Measurements from ENCODE around the gene LAIR1. TPM values are rescaled to one million over a fixed set of nuclear protein-coding genes. Genes with fewer than 3 reads are reported as not detected.
"Not testable (repeated sequence)": the region's sequence is repeated elsewhere in the genome, so short reads cannot be mapped to it uniquely, and the experiment has no call there.

The LAIR1 gene
- polyA plus RNA-seq, 1 donor (not counting 4 experiments of a cell fraction or from before 2014, with no cell fraction given), result not detected

- H3K4me1 ChIP-seq (ENCODE audit: control insufficient read depth, extremely low read depth, insufficient read depth, low read length), result no peaks in the 10 kb centered on the region
- no peaks in the 10 kb centered on the region for H3K9me1 ChIP-seq (ENCODE audit: control insufficient read depth, extremely low read depth, insufficient read depth, low read length)
- FAIRE-seq (no peak), DNase-seq (ENCODE audit: low read depth, low spot score) (no peak)
- no peaks in the 10 kb centered on the region for H3K9me3 ChIP-seq (ENCODE audit: control insufficient read depth, low read depth, low read length)
- dilution Hi-C loops (cut with MboI; ENCODE audit: extremely low pct_ligation_motif_present, low sequenced_read_pairs), result no loop called here
- H3K27ac ChIP-seq (ENCODE audit: control insufficient read depth, insufficient read depth, low read length), result no peak overlapping the region
- no peaks in the 10 kb centered on the region for H3K79me2 ChIP-seq (ENCODE audit: control insufficient read depth, insufficient read depth, low read length)
- H3K27me3 ChIP-seq (ENCODE audit: control insufficient read depth, extremely low read depth, insufficient read depth, low read length), result no peaks in the 10 kb centered on the region
- no peak overlapping the region for H3K4me3 ChIP-seq (ENCODE audit: control insufficient read depth in 2 of 3, extremely low read depth in 1 of 3, insufficient read depth in 2 of 3, low read depth in 1 of 3, low read length in 3 of 3)
- H4K20me1 ChIP-seq (ENCODE audit: control insufficient read depth, extremely low read depth, insufficient read depth, low read length), result no peaks in the 10 kb centered on the region
- no peak overlapping the region for H3K9ac ChIP-seq (ENCODE audit: control insufficient read depth, extremely low read depth, insufficient read depth, low read length)
- no peak for TF ChIP-seq CTCF (optimal IDR thresholded peaks at IDR 0.05 in 1 of 3, IDR thresholded peaks at IDR 0.05 in 1 of 3, conservative IDR thresholded peaks at IDR 0.05 in 1 of 3; ENCODE audit: extremely low read depth in 1 of 3, insufficient read depth in 2 of 3, low read length in 3 of 3)
- no peak for TF ChIP-seq EZH2 (IDR thresholded peaks at IDR 0.05; ENCODE audit: low read length)
- H3K4me2 ChIP-seq (ENCODE audit: control insufficient read depth, extremely low read depth, insufficient read depth, low read depth, low read length), result no peak overlapping the region
- no peaks in the 10 kb centered on the region for H3K36me3 ChIP-seq (ENCODE audit: control insufficient read depth in 2 of 2, extremely low read depth in 1 of 2, insufficient read depth in 2 of 2, low read length in 2 of 2)
- H2AFZ ChIP-seq (ENCODE audit: control insufficient read depth, low read length), result no peak overlapping the region
These were observed 33.1 kb downstream of the LAIR1 start for GRCh38 chr19:54331626-54332025.

DNA sequence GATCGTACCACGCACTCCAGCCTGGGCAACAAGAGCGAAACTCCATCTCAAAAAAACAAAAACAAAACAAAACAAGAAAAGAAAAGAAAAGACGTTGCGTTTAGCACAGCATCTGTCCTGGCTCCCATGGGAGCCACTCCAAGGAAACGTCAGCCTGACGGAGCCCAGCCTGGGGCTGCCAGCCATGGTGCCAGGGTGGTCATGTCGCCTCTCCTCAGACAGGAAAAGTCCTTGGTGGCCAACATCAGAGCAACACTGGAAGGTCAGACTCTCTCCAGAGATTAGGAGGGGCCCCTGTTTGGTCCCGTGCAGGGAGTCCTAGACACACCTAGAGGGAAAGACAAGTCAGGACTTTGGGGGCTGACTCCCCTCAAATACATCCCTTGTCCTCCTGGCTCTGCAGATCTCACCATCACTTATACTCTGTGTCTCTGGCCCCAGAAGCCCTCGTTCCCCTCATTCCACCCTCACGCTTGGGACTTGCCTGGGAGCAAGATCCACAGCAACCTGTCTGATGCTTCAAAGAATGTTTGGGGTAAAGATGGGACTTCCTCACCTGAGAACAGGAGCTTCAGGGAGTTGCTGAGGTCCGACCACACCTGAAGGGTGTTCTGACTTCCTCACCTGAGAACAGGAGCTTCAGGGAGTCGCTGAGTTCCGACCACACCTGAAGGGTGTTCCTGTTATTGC lies 35.1 kb downstream of the LAIR1 start:
- no peak for FAIRE-seq
- no peak overlapping the region for H3K4me3 ChIP-seq (ENCODE audit: control insufficient read depth in 2 of 3, extremely low read depth in 1 of 3, insufficient read depth in 2 of 3, low read depth in 1 of 3, low read length in 3 of 3)
- no peaks in the 10 kb centered on the region for H3K9me1 ChIP-seq (ENCODE audit: control insufficient read depth, extremely low read depth, insufficient read depth, low read length)
- no peak overlapping the region for H3K9ac ChIP-seq (ENCODE audit: control insufficient read depth, extremely low read depth, insufficient read depth, low read length)
- no peaks in the 10 kb centered on the region for H3K27me3 ChIP-seq (ENCODE audit: control insufficient read depth, extremely low read depth, insufficient read depth, low read length)
- no peaks in the 10 kb centered on the region for H3K79me2 ChIP-seq (ENCODE audit: control insufficient read depth, insufficient read depth, low read length)
- H3K27ac ChIP-seq (ENCODE audit: control insufficient read depth, insufficient read depth, low read length), result no peak overlapping the region
- no peak for DNase-seq (ENCODE audit: low read depth, low spot score)
- no peaks in the 10 kb centered on the region for H3K4me1 ChIP-seq (ENCODE audit: control insufficient read depth, extremely low read depth, insufficient read depth, low read length)
- H3K4me2 ChIP-seq (ENCODE audit: control insufficient read depth, extremely low read depth, insufficient read depth, low read depth, low read length), result no peak overlapping the region
- no peaks in the 10 kb centered on the region for H4K20me1 ChIP-seq (ENCODE audit: control insufficient read depth, extremely low read depth, insufficient read depth, low read length)
- no peak overlapping the region for H2AFZ ChIP-seq (ENCODE audit: control insufficient read depth, low read length)
- no peaks in the 10 kb centered on the region for H3K9me3 ChIP-seq (ENCODE audit: control insufficient read depth, low read depth, low read length)
- dilution Hi-C loops (cut with MboI; ENCODE audit: extremely low pct_ligation_motif_present, low sequenced_read_pairs), result no loop called here
- no peaks in the 10 kb centered on the region for H3K36me3 ChIP-seq (ENCODE audit: control insufficient read depth in 2 of 2, extremely low read depth in 1 of 2, insufficient read depth in 2 of 2, low read length in 2 of 2)
- TF ChIP-seq EZH2 (IDR thresholded peaks at IDR 0.05; ENCODE audit: low read length), result no peak
- no peak for TF ChIP-seq CTCF (optimal IDR thresholded peaks at IDR 0.05 in 1 of 3, IDR thresholded peaks at IDR 0.05 in 1 of 3, conservative IDR thresholded peaks at IDR 0.05 in 1 of 3; ENCODE audit: extremely low read depth in 1 of 3, insufficient read depth in 2 of 3, low read length in 3 of 3)

- H3K9ac ChIP-seq (ENCODE audit: control insufficient read depth, extremely low read depth, insufficient read depth, low read length); H3K9me1 ChIP-seq (ENCODE audit: control insufficient read depth, extremely low read depth, insufficient read depth, low read length); H3K9me3 ChIP-seq (ENCODE audit: control insufficient read depth, low read depth, low read length); H2AFZ ChIP-seq (ENCODE audit: control insufficient read depth, low read length); H3K4me1 ChIP-seq (ENCODE audit: control insufficient read depth, extremely low read depth, insufficient read depth, low read length); H3K4me3 ChIP-seq (ENCODE audit: control insufficient read depth in 2 of 3, extremely low read depth in 1 of 3, insufficient read depth in 2 of 3, low read depth in 1 of 3, low read length in 3 of 3); FAIRE-seq; H4K20me1 ChIP-seq (ENCODE audit: control insufficient read depth, extremely low read depth, insufficient read depth, low read length); DNase-seq (ENCODE audit: low read depth, low spot score); H3K36me3 ChIP-seq (ENCODE audit: control insufficient read depth in 2 of 2, extremely low read depth in 1 of 2, insufficient read depth in 2 of 2, low read length in 2 of 2); dilution Hi-C loops (cut with MboI; ENCODE audit: extremely low pct_ligation_motif_present, low sequenced_read_pairs); H3K27me3 ChIP-seq (ENCODE audit: control insufficient read depth, extremely low read depth, insufficient read depth, low read length); H3K4me2 ChIP-seq (ENCODE audit: control insufficient read depth, extremely low read depth, insufficient read depth, low read depth, low read length); H3K79me2 ChIP-seq (ENCODE audit: control insufficient read depth, insufficient read depth, low read length); H3K27ac ChIP-seq (ENCODE audit: control insufficient read depth, insufficient read depth, low read length): not testable (repeated sequence)
These were observed 36.0 kb downstream of the LAIR1 start for GRCh38 chr19:54328781-54329180.
